Fibroblast of the aortic adventitia (primary cell): ENCODE measurements around the gene ZCCHC7. TPM values are rescaled to one million over a fixed set of nuclear protein-coding genes. Genes with fewer than 3 reads are reported as not detected.
"Not testable (repeated sequence)": the region's sequence is repeated elsewhere in the genome, so short reads cannot be mapped to it uniquely, and the experiment has no call there.

ENCODE experiments used
- DNase-seq: peaks from one replicate; pipeline ENCODE4 v3.0.0-alpha.2; 2010; ENCODE audit warnings: low read depth
- H3K4me3 ChIP-seq: 2 replicates; pipeline ENCODE4 v1.5.1; 2011; ENCODE audit warnings: low read depth, mild to moderate bottlenecking, control low read depth, low read length, moderate library complexity
- CTCF ChIP-seq: IDR thresholded peaks from 2 replicates; pipeline ENCODE4 v1.5.1; 2011; ENCODE audit warnings: mild to moderate bottlenecking, low read length, control low read depth, inconsistent platforms; ENCODE audit not compliant: insufficient read depth
- total RNA-seq: library from RNA; depleted of rRNA; stranded (reverse); fragments of >200 nt; gene quantifications from 2 replicates; pipeline ENCODE4 v1.2.3, GENCODE V29; 2012; ENCODE audit warnings: low replicate concordance

Gene ZCCHC7
- total RNA-seq, 1 donor, result 31.8 TPM

- no peak overlapping the region for H3K4me3 ChIP-seq
- DNase-seq, result no peak
- peak; percentile 19 for TF ChIP-seq CTCF
These were observed 180.9 kb downstream of the ZCCHC7 start for GRCh38 chr9:37301042-37301853.

GRCh38 chr9:37301854-37302172, 181.4 kb downstream of the ZCCHC7 start:
- TF ChIP-seq CTCF, result no peak
- no peak overlapping the region for H3K4me3 ChIP-seq
- no peak for DNase-seq

- no peak for TF ChIP-seq CTCF
- H3K4me3 ChIP-seq, result no peak overlapping the region
- DNase-seq, result no peak
These were observed 181.9 kb downstream of the ZCCHC7 start for GRCh38 chr9:37302277-37302676.

- DNase-seq, H3K4me3 ChIP-seq: not testable (repeated sequence)
These were observed 182.9 kb downstream of the ZCCHC7 start for GRCh38 chr9:37303272-37303671.

GRCh38 chr9:37309136-37309535, 188.8 kb downstream of the ZCCHC7 start:
- no peak for DNase-seq
- peak; percentile 14 for TF ChIP-seq CTCF
- no peak overlapping the region for H3K4me3 ChIP-seq

GRCh38 chr9:37311938-37312708, 191.7 kb downstream of the ZCCHC7 start:
- DNase-seq, result peak; percentile 93
- no peak overlapping the region for H3K4me3 ChIP-seq
- no peak for TF ChIP-seq CTCF

GRCh38 chr9:37324261-37324683, 203.9 kb downstream of the ZCCHC7 start:
- no peak for TF ChIP-seq CTCF
- no peak for DNase-seq
- H3K4me3 ChIP-seq, result no peak overlapping the region
